H1 (cell line): ENCODE measurements around the gene MLANA. TPM values are rescaled to one million over a fixed set of nuclear protein-coding genes. Genes with fewer than 3 reads are reported as not detected.

Experiments
- BACH1 ChIP-seq: IDR thresholded peaks from 2 replicates; pipeline ENCODE4 v1.6.1; 2012; ENCODE audit warnings: low read length, improper control_type of control experiment
- BRCA1 ChIP-seq: IDR thresholded peaks from 2 replicates; pipeline ENCODE4 v1.6.1; 2012; ENCODE audit warnings: low read depth, low read length, improper control_type of control experiment
- EP300 ChIP-seq, 2 experiments: IDR thresholded peaks; 1 replicate in 1 of 2; 2 replicates in 1 of 2; pipeline ENCODE4 v1.6.1; 2011 to 2012; ENCODE audit warnings: low read depth in 2 of 2, low read length in 2 of 2, mild to moderate bottlenecking in 2 of 2, borderline replicate concordance in 1 of 2, inconsistent platforms in 1 of 2, moderate library complexity in 1 of 2
- MAFK ChIP-seq: IDR thresholded peaks from 2 replicates; pipeline ENCODE4 v1.6.1; 2012; ENCODE audit warnings: low read depth, mild to moderate bottlenecking, improper control_type of control experiment, low read length
- PHF8 ChIP-seq: fragments of 200-600 bp; sonication (generic); conservative IDR thresholded peaks from 2 replicates; pipeline ENCODE4 v1.7.1; 2012; ENCODE audit warnings: low read depth, mild to moderate bottlenecking, inconsistent platforms, low read length, moderate library complexity
- SIRT6 ChIP-seq: IDR thresholded peaks from one replicate; pipeline ENCODE4 v1.7.1; 2012; ENCODE audit warnings: low read length, inconsistent platforms
- SP1 ChIP-seq: IDR thresholded peaks from 2 replicates; pipeline ENCODE4 v1.6.1; 2011; ENCODE audit warnings: low read depth, low read length
- polyA plus RNA-seq, 7 experiments: library from polyadenylated mRNA; depleted of rRNA in 3 of 7; stranded (reverse) in 5 of 7; unstranded in 2 of 7; fragments of >200 nt in 5 of 7; fragments of 200-250 nt in 2 of 7; gene quantifications; 1 replicate in 5 of 7; 2 replicates in 1 of 7; 4 replicates in 1 of 7; pipeline versions ENCODE4 v1.2.1 to v1.2.3, GENCODE V29; 2011 to 2013; ENCODE audit warnings: missing spikeins in 2 of 7, mixed read lengths in 2 of 7
- total RNA-seq: library from RNA; stranded (reverse); fragmentation: NEBNext Ultra II Directional; extraction: Animal tissue kit (Norgen Biotek cat#: 25700); gene quantifications from 2 replicates; pipeline ENCODE4 v1.2.1, GENCODE V29; 2021

Gene MLANA
- total and polyA plus RNA-seq, 2 of the 8 experiments (the other 6 are each of a cell fraction or from before 2014, with no cell fraction given): not detected

- TF ChIP-seq PHF8: no peak
- TF ChIP-seq SIRT6: no peak
- TF ChIP-seq BACH1: no peak
- TF ChIP-seq SP1: no peak
- TF ChIP-seq MAFK: no peak
- no peak for TF ChIP-seq BRCA1
- TF ChIP-seq EP300 (IDR thresholded peaks at IDR 0.05; ENCODE audit: borderline replicate concordance in 1 of 2, low read depth in 2 of 2, low read length in 2 of 2): no peak
Measured at GRCh38 chr9:5900622-5901021, 9.9 kb downstream of the MLANA start (continued).
